Measurements from ENCODE around the gene SLC10A3. TPM values are rescaled to one million over a fixed set of nuclear protein-coding genes. Genes with fewer than 3 reads are reported as not detected.
A peak's percentile ranks its signal among the peaks of the same experiment; 100 is the strongest.

SLC10A3 gene
- polyA plus RNA-seq, 3 donors = 25.3 to 33.1 (median 26.7) TPM

- intact Hi-C loops (cut with micrococcal nuclease) = no loop called here
- no peaks in the 10 kb centered on the region for H3K27me3 ChIP-seq (ENCODE audit: control insufficient read depth in 2 of 2, insufficient read depth in 2 of 2, low read length in 2 of 2)
- H3K4me3 Mint-ChIP-seq = no peak overlapping the region
- H3K9me3 ChIP-seq (replicated peaks in 1 of 2; ENCODE audit: control insufficient read depth in 1 of 2, insufficient read depth in 1 of 2, low read length in 2 of 2) = no peaks in the 10 kb centered on the region
- H3K36me3 Mint-ChIP-seq = peaks cover 42 to 50% of the 10 kb centered on the region in 2 donors
- no peaks in the 10 kb centered on the region for H3K4me1 ChIP-seq (ENCODE audit: control insufficient read depth in 1 of 2, insufficient read depth in 2 of 2, low read length in 2 of 2)
- no peak overlapping the region for H3K4me2 ChIP-seq (replicated peaks; ENCODE audit: extremely low read depth, low read length, poor library complexity, severe bottlenecking)
- H3K79me2 ChIP-seq (ENCODE audit: insufficient read depth, low read length) = no peaks in the 10 kb centered on the region
- H3K4me3 ChIP-seq (replicated peaks in 1 of 3; ENCODE audit: low read depth in 2 of 3, low read length in 3 of 3) = no peak overlapping the region
- H4K20me1 ChIP-seq (ENCODE audit: insufficient read depth, low read length) = no peaks in the 10 kb centered on the region
- H3K27ac ChIP-seq (ENCODE audit: low read depth in 1 of 2, low read length in 2 of 2) = no peak overlapping the region
- H3K27me3 Mint-ChIP-seq (ENCODE audit: low read depth in 3 of 3) = peaks cover 0 to 5% (median 2%) of the 10 kb centered on the region in 3 donors
- TF ChIP-seq CTCF (IDR thresholded peaks at IDR 0.05) = no peak
- no peak overlapping the region for H2AFZ ChIP-seq (ENCODE audit: insufficient read depth, low read depth, low read length, poor library complexity, severe bottlenecking)
- no peak for DNase-seq
- H3K27ac Mint-ChIP-seq = peak overlapping the region in 1 of 7 donors; percentile 40
- H3K9me3 Mint-ChIP-seq = peaks cover 0 to 14% (median 6%) of the 10 kb centered on the region in 7 donors
- no peak overlapping the region for H3K9ac ChIP-seq (ENCODE audit: insufficient read depth, low read length, poor library complexity, severe bottlenecking)
- 98% methylated on average over 7 of the region's 24 CpGs for WGBS (ENCODE audit: insufficient coverage)
- peaks cover 11 to 35% of the 10 kb centered on the region in 2 donors for H3K36me3 ChIP-seq (replicated peaks in 1 of 2; ENCODE audit: control insufficient read depth in 1 of 2, insufficient read depth in 2 of 2, low read length in 2 of 2)
- no peaks in the 10 kb centered on the region for H3K4me1 Mint-ChIP-seq
Measured at GRCh38 chrX:154507673-154508383, 17.4 kb upstream of the SLC10A3 start.

GRCh38 chrX:154506483-154507332 lies 16.3 kb upstream of the SLC10A3 start:
- H3K4me3 ChIP-seq (replicated peaks in 1 of 3; ENCODE audit: low read depth in 2 of 3, low read length in 3 of 3) = no peak overlapping the region
- TF ChIP-seq CTCF (IDR thresholded peaks at IDR 0.05) = no peak
- DNase-seq = no peak
- H3K27me3 ChIP-seq (ENCODE audit: control insufficient read depth in 2 of 2, insufficient read depth in 2 of 2, low read length in 2 of 2) = no peaks in the 10 kb centered on the region
- no peak overlapping the region for H3K9ac ChIP-seq (ENCODE audit: insufficient read depth, low read length, poor library complexity, severe bottlenecking)
- H3K79me2 ChIP-seq (ENCODE audit: insufficient read depth, low read length) = no peaks in the 10 kb centered on the region
- peaks cover 11 to 35% of the 10 kb centered on the region in 2 donors for H3K36me3 ChIP-seq (replicated peaks in 1 of 2; ENCODE audit: control insufficient read depth in 1 of 2, insufficient read depth in 2 of 2, low read length in 2 of 2)
- no peaks in the 10 kb centered on the region for H3K4me1 Mint-ChIP-seq
- H3K36me3 Mint-ChIP-seq = peaks cover 42 to 50% of the 10 kb centered on the region in 2 donors
- H3K9me3 ChIP-seq (replicated peaks in 1 of 2; ENCODE audit: control insufficient read depth in 1 of 2, insufficient read depth in 1 of 2, low read length in 2 of 2) = no peaks in the 10 kb centered on the region
- H3K27ac ChIP-seq (ENCODE audit: low read depth in 1 of 2, low read length in 2 of 2) = no peak overlapping the region
- intact Hi-C loops (cut with micrococcal nuclease) = no loop called here
- no peak overlapping the region for H3K4me2 ChIP-seq (replicated peaks; ENCODE audit: extremely low read depth, low read length, poor library complexity, severe bottlenecking)
- over 99% methylated on average over 15 of the region's 37 CpGs for WGBS (ENCODE audit: insufficient coverage)
- no peaks in the 10 kb centered on the region for H3K4me1 ChIP-seq (ENCODE audit: control insufficient read depth in 1 of 2, insufficient read depth in 2 of 2, low read length in 2 of 2)
- no peak overlapping the region for H2AFZ ChIP-seq (ENCODE audit: insufficient read depth, low read depth, low read length, poor library complexity, severe bottlenecking)
- H4K20me1 ChIP-seq (ENCODE audit: insufficient read depth, low read length) = no peaks in the 10 kb centered on the region
- peaks cover 0 to 14% (median 6%) of the 10 kb centered on the region in 7 donors for H3K9me3 Mint-ChIP-seq
- H3K27ac Mint-ChIP-seq = no peak overlapping the region
- H3K4me3 Mint-ChIP-seq = no peak overlapping the region
- H3K27me3 Mint-ChIP-seq (ENCODE audit: low read depth in 3 of 3) = peaks cover 0 to 5% (median 2%) of the 10 kb centered on the region in 3 donors
